HCT116 (cell line): ENCODE results near the gene SND1. TPM values are rescaled to one million over a fixed set of nuclear protein-coding genes. Genes with fewer than 3 reads are reported as not detected.

Source experiments
- ATAC-seq: fragments of 200-7000 bp; cut with Tn5 transposase; 2 replicates; pipeline ENCODE4 v1.9.1; 2020; ENCODE audit warnings: mild to moderate bottlenecking, moderate library complexity
- BruUV-seq: library from RNA; stranded (reverse); fragments of 400-500 nt; replicated peaks from 2 replicates; lab custom pipeline; 2021; lab: Mats Ljungman, UMichigan
- CTCF ChIA-PET: fragments of 300-600 bp; sonication (Branson Sonifier 250); formaldehyde crosslinking; loops from one replicate; lab custom pipeline; 2021; ENCODE audit warnings: antibody characterized with exemption; lab: Charles Lee
- POLR2A ChIA-PET: fragments of 300-600, 350-600 bp; sonication (Branson Sonifier 250); formaldehyde crosslinking; loops from one replicate; lab custom pipeline; 2021; ENCODE audit warnings: antibody characterized with exemption; lab: Charles Lee
- RAD21 ChIA-PET, 2 experiments: fragments of 300-600 bp; sonication (Branson Sonifier 250); formaldehyde crosslinking; loops; one replicate each; lab custom pipeline; 2023; ENCODE audit warnings: low total read pairs in 2 of 2; ENCODE audit not compliant: uncharacterized antibody in 2 of 2, unreplicated experiment in 2 of 2, low non-redundant PET in 1 of 2; lab: Charles Lee
- DNase-seq: peaks from one replicate; pipeline ENCODE4 v3.0.0-alpha.2; 2010; ENCODE audit warnings: low read depth, low spot score
- H2AFZ ChIP-seq: fragments of 200-600 bp; shearing (Covaris generic), sonication (generic); 2 replicates; pipeline ENCODE4 v1.6.1; 2017; ENCODE audit warnings: low read depth, mixed run types, mixed read lengths, antibody characterized with exemption, low read length; ENCODE audit not compliant: poor library complexity, severe bottlenecking
- H3K27ac ChIP-seq: 2 replicates; pipeline ENCODE4 v1.5.1; 2012; ENCODE audit warnings: low read depth, low read length
- H3K27me3 ChIP-seq: fragments of 200-600 bp; sonication (generic); 2 replicates; pipeline ENCODE4 v1.6.1; 2016; ENCODE audit warnings: mixed run types, low read length, mixed read lengths; ENCODE audit not compliant: insufficient read depth
- H3K36me3 ChIP-seq, 2 experiments: fragments of 200-500 bp in 1 of 2; fragments of 200-600 bp in 1 of 2; sonication (Bioruptor generic) in 1 of 2; sonication (generic) in 1 of 2; 2 replicates each; pipeline versions ENCODE4 v1.5.1 to v1.6.1; 2014 to 2016; ENCODE audit warnings: low read length in 2 of 2, inconsistent platforms in 1 of 2, mixed read lengths in 1 of 2, mixed run types in 1 of 2; ENCODE audit not compliant: insufficient read depth in 2 of 2, control insufficient read depth in 1 of 2
- H3K4me1 ChIP-seq, 2 experiments: fragments of 200-600 bp in 1 of 2; sonication (generic) in 1 of 2; 2 replicates each; pipeline versions ENCODE4 v1.5.1 to v1.6.1; 2012 to 2017; ENCODE audit warnings: low read length in 2 of 2, inconsistent platforms in 1 of 2, mild to moderate bottlenecking in 1 of 2, mixed read lengths in 1 of 2, mixed run types in 1 of 2, moderate library complexity in 1 of 2; ENCODE audit not compliant: insufficient read depth in 2 of 2, control insufficient read depth in 1 of 2
- H3K4me2 ChIP-seq: fragments of 200-600 bp; sonication (generic); 2 replicates; pipeline ENCODE4 v1.6.1; 2017; ENCODE audit warnings: mixed run types, low read length, mixed read lengths
- H3K4me3 ChIP-seq, 2 experiments: fragments of 200-600 bp in 1 of 2; sonication (generic) in 1 of 2; replicated peaks in 1 of 2; 2 replicates each; pipeline ENCODE4 v1.5.1; 2011 to 2016; ENCODE audit warnings: low read length in 2 of 2, control low read depth in 1 of 2, low read depth in 1 of 2, mild to moderate bottlenecking in 1 of 2, mixed read lengths in 1 of 2, mixed run types in 1 of 2
- H3K79me2 ChIP-seq: fragments of 200-600 bp; sonication (generic); 2 replicates; pipeline ENCODE4 v1.6.1; 2017; ENCODE audit warnings: mild to moderate bottlenecking, mixed run types, low read length, moderate library complexity, mixed read lengths; ENCODE audit not compliant: insufficient read depth
- H3K9ac ChIP-seq: fragments of 200-600 bp; sonication (generic); 2 replicates; pipeline ENCODE4 v1.6.1; 2016; ENCODE audit warnings: low read length, mixed read lengths
- H3K9me2 ChIP-seq: fragments of 200-600 bp; sonication (generic), shearing (Covaris generic); 2 replicates; pipeline ENCODE4 v1.6.1; 2017; ENCODE audit warnings: mixed run types, mild to moderate bottlenecking, moderate library complexity; ENCODE audit not compliant: insufficient read depth
- H3K9me3 ChIP-seq, 2 experiments: fragments of 200-500 bp in 1 of 2; fragments of 200-600 bp in 1 of 2; sonication (Bioruptor generic) in 1 of 2; sonication (generic) in 1 of 2; 2 replicates each; pipeline ENCODE4 v1.6.1; 2014 to 2017; ENCODE audit warnings: low read length in 2 of 2, mixed read lengths in 2 of 2, inconsistent platforms in 1 of 2, low read depth in 1 of 2, mild to moderate bottlenecking in 1 of 2, mixed run types in 1 of 2, moderate library complexity in 1 of 2; ENCODE audit not compliant: control insufficient read depth in 1 of 2, insufficient read depth in 1 of 2
- H4K20me1 ChIP-seq: fragments of 200-600 bp; sonication (generic), shearing (Covaris generic); 2 replicates; pipeline ENCODE4 v1.6.1; 2017; ENCODE audit warnings: mixed run types, mild to moderate bottlenecking, moderate library complexity; ENCODE audit not compliant: insufficient read depth
- CTCF ChIP-seq, 3 experiments: fragments of 200-600 bp in 1 of 3; sonication (generic) in 1 of 3; IDR thresholded peaks in 2 of 3; conservative IDR thresholded peaks in 1 of 3; 2 replicates each; pipeline ENCODE4 v1.5.1; 2012 to 2017; ENCODE audit warnings: low read depth in 2 of 3, low read length in 2 of 3, antibody characterized with exemption in 1 of 3, borderline replicate concordance in 1 of 3, control low read depth in 1 of 3, mild to moderate bottlenecking in 1 of 3, mixed read lengths in 1 of 3, mixed run types in 1 of 3, moderate library complexity in 1 of 3; ENCODE audit not compliant: insufficient read depth in 1 of 3
- EGR1 ChIP-seq: IDR thresholded peaks from 2 replicates; pipeline ENCODE4 v1.6.1; 2012; ENCODE audit warnings: low read depth
- EZH2 ChIP-seq: fragments of 200-600 bp; sonication (generic); IDR thresholded peaks from 2 replicates; pipeline ENCODE4 v1.6.1; 2017; ENCODE audit warnings: antibody characterized with exemption, mixed run types
- JUND ChIP-seq: IDR thresholded peaks from 2 replicates; pipeline ENCODE4 v1.6.1; 2012
- TCF7L2 ChIP-seq: IDR thresholded peaks from 2 replicates; pipeline ENCODE4 v1.7.0; 2011; ENCODE audit warnings: borderline replicate concordance, inconsistent platforms; ENCODE audit not compliant: insufficient read depth, insufficient read length; ENCODE audit errors: extremely low read depth
- intact Hi-C: fragments of 100-400 bp; cut with micrococcal nuclease; formaldehyde crosslinking; loops from 2 replicates; pipeline ENCODE4 v1.10.0; 2022
- total RNA-seq: library from RNA; stranded (reverse); gene quantifications from one replicate; pipeline ENCODE4 v1.2.1, GENCODE V29; 2021; ENCODE audit not compliant: unreplicated experiment

The SND1 gene
- total RNA-seq, 1 experiment from 2014 or later: 169 TPM

GRCh38 chr7:128102490-128103291 is 450.7 kb downstream of the SND1 start (continued):
- no peak for TF ChIP-seq CTCF (IDR thresholded peaks at IDR 0.05 in 2 of 3, conservative IDR thresholded peaks at IDR 0.05 in 1 of 3; ENCODE audit: borderline replicate concordance in 1 of 3, insufficient read depth in 1 of 3, low read depth in 2 of 3, low read length in 2 of 3)
- no peak for TF ChIP-seq TCF7L2

GRCh38 chr7:128103498-128104107 is 451.6 kb downstream of the SND1 start:
- Histone ChIP-seq H3K4me1 (no peaks in the 10 kb centered on the region), H3K4me2 (no peak overlapping the region), H3K9me2 (no peaks in the 10 kb centered on the region), H3K36me3 (no peaks in the 10 kb centered on the region), H3K79me2 (no peaks in the 10 kb centered on the region), H4K20me1 (no peaks in the 10 kb centered on the region), H3K4me3 (no peak overlapping the region), H3K9ac (no peak overlapping the region), H3K27ac (no peak overlapping the region), H3K9me3 (no peaks in the 10 kb centered on the region), H3K27me3 (no peaks in the 10 kb centered on the region; the same call in 1 of the 2 replicates), H2AFZ (no peak overlapping the region)
- CTCF ChIA-PET: no interaction called here
- no peak for DNase-seq
- TF ChIP-seq EZH2: no peak
- TF ChIP-seq EGR1: no peak
- no peak for TF ChIP-seq JUND
- BruUV-seq: no TSS peak
- no peak for ATAC-seq
- POLR2A ChIA-PET: no interaction called here
- RAD21 ChIA-PET: no interaction called here
- intact Hi-C loops: no loop called here
